Memory B cell (primary cell): ENCODE results near the gene SLC29A3.

Source experiments
- ATAC-seq: fragments of 150-1000 bp; cut with Tn5 transposase; 2 replicates; pipeline ENCODE4 v1.10.0; 2021; ENCODE audit warnings: low read depth, mild to moderate bottlenecking, moderate library complexity
- DNase-seq, 2 donors: peaks; one replicate each; pipeline ENCODE4 v3.0.0; 2022; ENCODE audit warnings: low spot score in 2 of 2
- H3K27ac Mint-ChIP-seq: one replicate; pipeline ENCODE4 v1.8.0; 2022; ENCODE audit warnings: mild to moderate bottlenecking, moderate library complexity, mixed read lengths
- H3K27me3 Mint-ChIP-seq: one replicate; pipeline ENCODE4 v1.8.0; 2022; ENCODE audit warnings: mixed read lengths
- H3K36me3 Mint-ChIP-seq: one replicate; pipeline ENCODE4 v1.8.0; 2022; ENCODE audit warnings: mild to moderate bottlenecking, mixed read lengths
- H3K4me1 Mint-ChIP-seq: one replicate; pipeline ENCODE4 v1.8.0; 2022; ENCODE audit warnings: mixed read lengths
- H3K4me3 Mint-ChIP-seq: one replicate; pipeline ENCODE4 v1.8.0; 2022; ENCODE audit warnings: mild to moderate bottlenecking, moderate library complexity, mixed read lengths
- H3K9me3 Mint-ChIP-seq: one replicate; pipeline ENCODE4 v1.8.0; 2022; ENCODE audit warnings: mixed read lengths

The SLC29A3 gene

DNA sequence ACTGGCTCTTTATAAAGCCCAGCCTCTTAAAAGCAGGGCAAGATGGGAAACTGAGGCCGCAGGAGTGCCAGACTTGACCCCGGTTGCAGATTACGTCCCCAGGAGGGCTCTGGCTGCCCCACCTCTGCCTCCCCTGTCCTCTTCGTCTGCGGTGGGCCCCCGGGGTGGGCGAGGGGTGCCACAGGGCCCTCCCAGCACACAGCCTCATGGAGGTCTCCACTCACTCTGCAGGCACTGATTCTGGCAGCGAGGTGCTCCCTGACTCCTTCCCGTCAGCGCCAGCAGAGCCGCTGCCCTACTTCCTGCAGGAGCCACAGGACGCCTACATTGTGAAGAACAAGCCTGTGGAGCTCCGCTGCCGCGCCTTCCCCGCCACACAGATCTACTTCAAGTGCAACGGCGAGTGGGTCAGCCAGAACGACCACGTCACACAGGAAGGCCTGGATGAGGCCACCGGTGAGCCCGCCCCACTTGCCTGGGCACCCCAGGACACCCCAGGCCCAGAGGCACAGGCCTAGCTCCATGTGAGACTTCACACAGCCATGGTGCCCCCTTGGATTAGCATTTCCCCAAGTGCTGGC is 39.4 kb upstream of the SLC29A3 start:
- peaks cover 9% of the 10 kb centered on the region for H3K27me3 Mint-ChIP-seq
- DNase-seq, result no peak
- no peaks in the 10 kb centered on the region for H3K9me3 Mint-ChIP-seq

DNA sequence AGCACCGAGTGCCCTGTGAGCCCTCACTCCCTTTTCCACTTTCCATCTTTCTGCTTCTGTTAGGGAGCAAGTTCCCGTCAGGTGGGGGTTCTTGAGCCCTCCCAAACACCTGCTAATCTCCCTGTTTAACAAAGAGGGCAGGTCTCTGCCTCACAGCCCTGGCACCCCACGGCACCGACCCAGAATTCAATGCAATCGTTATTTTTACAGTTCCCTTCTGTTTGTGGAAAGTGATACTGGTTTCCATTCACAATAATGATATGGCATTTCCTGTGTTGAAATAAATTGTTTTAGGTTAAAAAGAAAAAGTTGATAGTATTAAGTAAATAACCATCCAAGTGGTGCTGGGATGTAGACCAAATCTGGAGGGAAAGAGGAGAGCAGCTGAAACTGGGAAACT is 38.8 kb upstream of the SLC29A3 start:
- H3K27me3 Mint-ChIP-seq, result peaks cover 9% of the 10 kb centered on the region
- H3K9me3 Mint-ChIP-seq, result no peaks in the 10 kb centered on the region
- H3K4me1 Mint-ChIP-seq, result peaks cover 2% of the 10 kb centered on the region
- no peak overlapping the region for H3K27ac Mint-ChIP-seq
- no peak overlapping the region for H3K4me3 Mint-ChIP-seq
- no peaks in the 10 kb centered on the region for H3K36me3 Mint-ChIP-seq
- no peak for ATAC-seq
- no peak for DNase-seq

More for the DNA sequence above, 39.4 kb upstream of the SLC29A3 start:
- peaks cover 2% of the 10 kb centered on the region for H3K4me1 Mint-ChIP-seq
- no peak overlapping the region for H3K4me3 Mint-ChIP-seq
- no peak overlapping the region for H3K27ac Mint-ChIP-seq
- H3K36me3 Mint-ChIP-seq, result no peaks in the 10 kb centered on the region
- no peak for ATAC-seq

DNA sequence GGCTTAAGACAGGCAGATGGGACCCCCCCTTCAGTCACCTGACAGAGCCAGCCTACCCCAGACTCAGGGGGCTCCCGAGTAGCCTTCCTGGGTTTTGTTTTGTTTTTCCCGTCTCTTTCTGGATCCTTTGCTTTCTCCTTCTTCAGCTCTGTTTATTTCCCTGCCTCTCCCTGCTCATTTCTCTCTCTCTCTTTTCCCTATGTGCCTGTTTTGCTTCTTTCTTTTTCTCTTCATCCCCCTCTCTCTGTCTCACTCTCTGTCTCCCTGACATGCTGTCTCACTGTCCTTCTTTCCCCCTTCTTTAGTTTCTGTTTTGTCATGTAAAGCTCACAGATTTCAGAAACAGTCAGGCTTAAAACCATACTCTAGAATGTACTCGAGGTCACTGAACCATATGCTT is 38.2 kb upstream of the SLC29A3 start:
- H3K4me3 Mint-ChIP-seq, result no peak overlapping the region
- peaks cover 12% of the 10 kb centered on the region for H3K27me3 Mint-ChIP-seq
- H3K36me3 Mint-ChIP-seq, result no peaks in the 10 kb centered on the region
- no peak for DNase-seq
- no peaks in the 10 kb centered on the region for H3K9me3 Mint-ChIP-seq
- no peak overlapping the region for H3K27ac Mint-ChIP-seq
- no peak for ATAC-seq
- peaks cover 2% of the 10 kb centered on the region for H3K4me1 Mint-ChIP-seq

GRCh38 chr10:71281646-71282322 is 37.3 kb upstream of the SLC29A3 start:
- no peak for DNase-seq
- no peaks in the 10 kb centered on the region for H3K36me3 Mint-ChIP-seq
- no peak overlapping the region for H3K4me3 Mint-ChIP-seq
- peaks cover 12% of the 10 kb centered on the region for H3K27me3 Mint-ChIP-seq
- ATAC-seq, result no peak
- H3K27ac Mint-ChIP-seq, result no peak overlapping the region
- H3K4me1 Mint-ChIP-seq, result peaks cover 2% of the 10 kb centered on the region
- H3K9me3 Mint-ChIP-seq, result no peaks in the 10 kb centered on the region

DNA sequence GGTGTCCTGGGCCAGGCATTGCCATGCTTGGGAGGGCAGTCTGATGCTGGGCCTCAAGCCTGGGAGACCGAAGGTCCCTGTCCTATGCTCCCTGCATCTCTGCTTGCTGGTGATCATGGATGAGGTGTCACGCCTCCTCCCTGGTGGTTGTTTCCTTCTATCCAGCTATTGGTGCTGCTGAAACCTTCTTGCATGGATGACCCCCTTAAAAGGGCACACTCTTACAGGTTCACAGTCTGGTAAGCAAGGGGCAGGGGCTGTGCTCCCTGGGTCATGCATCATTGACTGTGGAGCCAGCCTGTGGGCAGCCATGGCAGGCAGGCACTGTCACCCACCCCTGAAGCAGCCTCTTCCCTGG is 36.8 kb upstream of the SLC29A3 start:
- H3K27ac Mint-ChIP-seq, result no peak overlapping the region
- H3K9me3 Mint-ChIP-seq, result no peaks in the 10 kb centered on the region
- H3K4me3 Mint-ChIP-seq, result no peak overlapping the region
- peaks cover 12% of the 10 kb centered on the region for H3K27me3 Mint-ChIP-seq
- ATAC-seq (no peak), DNase-seq (no peak)
- H3K4me1 Mint-ChIP-seq, result peaks cover 2% of the 10 kb centered on the region
- no peaks in the 10 kb centered on the region for H3K36me3 Mint-ChIP-seq

DNA sequence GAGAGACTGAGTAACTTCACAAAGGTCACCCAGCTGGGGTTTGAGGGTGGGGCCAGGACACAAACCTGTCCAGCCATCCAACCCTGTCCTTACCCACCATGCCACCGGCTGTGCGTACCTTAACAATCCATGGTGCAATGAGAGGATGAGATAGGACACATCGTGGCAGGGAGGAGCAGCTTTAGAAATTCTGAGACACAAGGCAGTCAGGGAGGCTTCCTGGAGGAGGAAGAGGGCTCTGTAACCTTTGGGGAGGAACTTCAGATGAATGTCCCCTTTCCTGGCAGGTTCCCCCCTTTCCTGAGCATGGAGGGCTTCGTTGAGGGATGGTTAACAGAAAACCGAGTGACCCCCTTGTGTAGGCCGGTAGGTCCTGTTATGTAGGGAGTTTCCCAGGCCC is 35.6 kb upstream of the SLC29A3 start:
- no peak overlapping the region for H3K4me3 Mint-ChIP-seq
- peaks cover 2% of the 10 kb centered on the region for H3K4me1 Mint-ChIP-seq
- ATAC-seq (no peak), DNase-seq (no peak)
- H3K27me3 Mint-ChIP-seq, result peaks cover 15% of the 10 kb centered on the region
- H3K27ac Mint-ChIP-seq, result no peak overlapping the region
- no peaks in the 10 kb centered on the region for H3K9me3 Mint-ChIP-seq
- H3K36me3 Mint-ChIP-seq, result no peaks in the 10 kb centered on the region

GRCh38 chr10:71283876-71284275 is 35.2 kb upstream of the SLC29A3 start:
- peaks cover 15% of the 10 kb centered on the region for H3K27me3 Mint-ChIP-seq

GRCh38 chr10:71284544-71285179 is 34.4 kb upstream of the SLC29A3 start:
- ATAC-seq, result no peak
- Mint-ChIP-seq H3K27ac (no peak overlapping the region), H3K4me3 (no peak overlapping the region), H3K36me3 (no peaks in the 10 kb centered on the region), H3K9me3 (no peaks in the 10 kb centered on the region), H3K27me3 (peaks cover 15% of the 10 kb centered on the region), H3K4me1 (peaks cover 2% of the 10 kb centered on the region)
- DNase-seq, result no peak

More at GRCh38 chr10:71283876-71284275, 35.2 kb upstream of the SLC29A3 start:
- DNase-seq, result no peak
- ATAC-seq, result no peak
- H3K4me1 Mint-ChIP-seq, result peaks cover 2% of the 10 kb centered on the region
- H3K4me3 Mint-ChIP-seq, result no peak overlapping the region
- H3K9me3 Mint-ChIP-seq, result no peaks in the 10 kb centered on the region
- no peak overlapping the region for H3K27ac Mint-ChIP-seq
- no peaks in the 10 kb centered on the region for H3K36me3 Mint-ChIP-seq

GRCh38 chr10:71285180-71285545 is 33.9 kb upstream of the SLC29A3 start:
- Mint-ChIP-seq H3K27me3 (peaks cover 14% of the 10 kb centered on the region), H3K4me3 (no peak overlapping the region), H3K27ac (no peak overlapping the region), H3K4me1 (peaks cover 4% of the 10 kb centered on the region), H3K36me3 (no peaks in the 10 kb centered on the region), H3K9me3 (no peaks in the 10 kb centered on the region)
- DNase-seq (no peak), ATAC-seq (peak; percentile 67)

- H3K4me1 Mint-ChIP-seq, result peaks cover 3% of the 10 kb centered on the region
- no peaks in the 10 kb centered on the region for H3K9me3 Mint-ChIP-seq
- no peak for ATAC-seq
- peaks cover 10% of the 10 kb centered on the region for H3K27me3 Mint-ChIP-seq
- no peak for DNase-seq
- no peak overlapping the region for H3K27ac Mint-ChIP-seq
- no peaks in the 10 kb centered on the region for H3K36me3 Mint-ChIP-seq
- H3K4me3 Mint-ChIP-seq, result no peak overlapping the region
Measured at GRCh38 chr10:71285986-71286385, 33.1 kb upstream of the SLC29A3 start.

- ATAC-seq, result no peak
- Mint-ChIP-seq H3K4me3 (no peak overlapping the region), H3K27me3 (peaks cover 10% of the 10 kb centered on the region), H3K4me1 (peaks cover 3% of the 10 kb centered on the region), H3K9me3 (no peaks in the 10 kb centered on the region), H3K36me3 (no peaks in the 10 kb centered on the region), H3K27ac (no peak overlapping the region)
- no peak for DNase-seq
Measured at GRCh38 chr10:71286521-71287294, 32.4 kb upstream of the SLC29A3 start.

GRCh38 chr10:71287456-71287855 is 31.6 kb upstream of the SLC29A3 start:
- Mint-ChIP-seq H3K27me3 (peaks cover 12% of the 10 kb centered on the region), H3K27ac (no peak overlapping the region)

DNA sequence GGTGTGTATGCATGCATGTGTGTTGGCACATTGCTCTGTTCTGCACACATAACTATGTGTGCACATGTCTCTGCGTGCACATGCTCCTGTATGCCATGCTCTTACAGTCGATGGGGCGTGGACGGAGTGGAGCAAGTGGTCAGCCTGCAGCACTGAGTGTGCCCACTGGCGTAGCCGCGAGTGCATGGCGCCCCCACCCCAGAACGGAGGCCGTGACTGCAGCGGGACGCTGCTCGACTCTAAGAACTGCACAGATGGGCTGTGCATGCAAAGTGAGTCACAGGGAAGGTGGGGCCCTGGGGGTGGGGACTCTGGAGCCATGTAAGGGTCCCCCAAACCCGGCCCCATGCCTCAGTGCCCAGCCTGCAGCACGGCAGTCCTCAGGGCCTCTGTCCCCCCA is 30.6 kb upstream of the SLC29A3 start:
- Mint-ChIP-seq H3K36me3 (no peaks in the 10 kb centered on the region), H3K27me3 (peaks cover 12% of the 10 kb centered on the region), H3K4me3 (no peak overlapping the region), H3K27ac (no peak overlapping the region), H3K9me3 (no peaks in the 10 kb centered on the region), H3K4me1 (peaks cover 3% of the 10 kb centered on the region)
- DNase-seq, result no peak
- no peak for ATAC-seq

More at GRCh38 chr10:71287456-71287855, 31.6 kb upstream of the SLC29A3 start:
- DNase-seq (no peak), ATAC-seq (no peak)
- no peak overlapping the region for H3K4me3 Mint-ChIP-seq
- peaks cover 3% of the 10 kb centered on the region for H3K4me1 Mint-ChIP-seq
- no peaks in the 10 kb centered on the region for H3K36me3 Mint-ChIP-seq
- H3K9me3 Mint-ChIP-seq, result no peaks in the 10 kb centered on the region

GRCh38 chr10:71289421-71290130 is 29.5 kb upstream of the SLC29A3 start:
- Mint-ChIP-seq H3K4me1 (peaks cover 3% of the 10 kb centered on the region), H3K4me3 (no peak overlapping the region), H3K27ac (no peak overlapping the region), H3K9me3 (no peaks in the 10 kb centered on the region), H3K27me3 (peaks cover 19% of the 10 kb centered on the region), H3K36me3 (no peaks in the 10 kb centered on the region)
- no peak for DNase-seq
- ATAC-seq, result no peak
